Measurements from ENCODE around the gene KIF3C.

- TF ChIP-seq, protein P1, sequence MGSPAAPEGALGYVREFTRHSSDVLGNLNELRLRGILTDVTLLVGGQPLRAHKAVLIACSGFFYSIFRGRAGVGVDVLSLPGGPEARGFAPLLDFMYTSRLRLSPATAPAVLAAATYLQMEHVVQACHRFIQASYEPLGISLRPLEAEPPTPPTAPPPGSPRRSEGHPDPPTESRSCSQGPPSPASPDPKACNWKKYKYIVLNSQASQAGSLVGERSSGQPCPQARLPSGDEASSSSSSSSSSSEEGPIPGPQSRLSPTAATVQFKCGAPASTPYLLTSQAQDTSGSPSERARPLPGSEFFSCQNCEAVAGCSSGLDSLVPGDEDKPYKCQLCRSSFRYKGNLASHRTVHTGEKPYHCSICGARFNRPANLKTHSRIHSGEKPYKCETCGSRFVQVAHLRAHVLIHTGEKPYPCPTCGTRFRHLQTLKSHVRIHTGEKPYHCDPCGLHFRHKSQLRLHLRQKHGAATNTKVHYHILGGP (tag by site-specific recombination; IDR thresholded peaks at IDR 0.05) = no peak
- TF ChIP-seq MEIS1 (CRISPR knock-in tag; IDR thresholded peaks at IDR 0.05; ENCODE audit: borderline replicate concordance) (no peak), CTCF (tag by site-specific recombination; IDR thresholded peaks at IDR 0.05) (no peak), ZNF830 (tag by site-specific recombination; IDR thresholded peaks at IDR 0.05; ENCODE audit: low read depth) (no peak), ZEB2 (tag by site-specific recombination; IDR thresholded peaks at IDR 0.05) (no peak), ZNF175 (tag by site-specific recombination; IDR thresholded peaks at IDR 0.05) (no peak), ZNF23 (tag by site-specific recombination; IDR thresholded peaks at IDR 0.05; ENCODE audit: borderline replicate concordance) (no peak), ZNF10 (tag by site-specific recombination; IDR thresholded peaks at IDR 0.05) (no peak), ZSCAN30 (tag by site-specific recombination; IDR thresholded peaks at IDR 0.05) (no peak), ZNF138 (tag by site-specific recombination; IDR thresholded peaks at IDR 0.05; ENCODE audit: borderline replicate concordance) (no peak), ZSCAN4 (tag by site-specific recombination; IDR thresholded peaks at IDR 0.05) (no peak), ATF2 (tag by site-specific recombination; IDR thresholded peaks at IDR 0.05; ENCODE audit: low read depth) (no peak)
These were observed 19.6 kb upstream of the KIF3C start for GRCh38 chr2:26001743-26002351.

All from HEK293 (cell line).